ENCODE data around the gene ID3.

ID3 gene

DNA sequence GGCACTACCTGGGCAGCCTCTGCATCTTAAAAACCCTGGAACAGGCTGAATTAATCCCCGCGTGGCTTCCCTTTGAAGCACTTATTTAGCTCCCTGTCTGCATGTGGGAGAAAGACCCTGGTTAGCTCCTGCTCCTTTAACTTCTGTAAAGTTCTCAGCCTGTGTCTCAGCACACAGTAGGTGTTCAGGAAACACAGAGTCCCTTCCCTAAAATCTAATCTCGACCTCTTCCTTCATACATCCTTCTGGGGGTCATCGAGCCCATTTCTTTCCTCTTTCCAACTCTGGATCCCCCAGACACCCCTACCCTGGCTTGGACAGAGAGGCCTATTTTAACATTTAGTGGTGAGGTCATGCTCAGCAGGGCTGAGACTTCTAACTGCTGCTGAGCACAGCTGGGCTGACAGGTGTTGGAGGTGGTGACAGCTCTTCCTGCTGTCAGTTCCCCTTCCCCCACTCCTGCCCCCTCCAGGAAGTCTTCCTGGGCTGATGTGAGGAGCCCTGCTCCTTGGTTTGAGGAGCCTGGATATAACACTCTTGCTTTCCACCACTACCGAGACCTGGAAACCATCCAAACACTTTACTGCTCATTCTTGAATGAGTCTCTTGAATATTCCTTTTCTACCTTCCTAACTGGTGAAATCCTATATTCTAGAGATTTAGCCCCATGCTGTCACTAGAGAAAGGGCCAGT is 33.6 kb downstream of the ID3 start:
- DNase-seq (ENCODE audit: low spot score): no peak

DNA sequence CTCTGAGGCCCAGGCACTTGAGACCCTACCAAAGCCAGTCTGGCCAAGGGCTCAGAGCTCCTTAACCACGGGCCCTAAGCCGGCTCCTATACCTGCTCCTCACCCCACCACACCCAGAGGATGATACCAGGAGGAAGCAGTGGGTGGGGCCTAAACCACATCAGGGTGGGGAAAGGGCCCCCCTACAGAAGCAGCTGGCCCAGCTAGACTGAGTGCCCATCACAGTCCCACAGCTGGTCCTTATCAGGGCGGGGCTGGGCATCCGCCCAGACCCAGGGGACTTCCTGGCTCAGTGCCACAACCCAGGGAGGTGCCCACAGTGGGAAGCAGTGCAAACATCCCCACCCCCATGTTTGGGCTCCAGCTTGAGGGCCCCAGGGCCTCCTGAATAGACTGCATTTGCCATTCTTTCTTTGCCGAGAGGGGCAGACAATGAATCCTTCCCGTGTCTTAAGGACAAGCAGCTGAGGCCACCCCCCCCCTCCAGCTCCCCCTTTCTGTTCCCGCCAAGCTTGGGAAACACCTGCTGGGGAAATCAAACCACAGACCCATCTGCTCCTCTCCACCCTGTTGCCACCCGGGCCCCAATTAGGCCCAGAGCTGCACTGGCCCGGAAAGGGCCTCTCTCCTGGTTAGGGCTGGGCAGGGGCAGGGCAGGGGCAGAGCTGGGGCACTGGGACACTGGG is 34.4 kb downstream of the ID3 start:
- peak; percentile 15 for DNase-seq (ENCODE audit: low spot score)

DNA sequence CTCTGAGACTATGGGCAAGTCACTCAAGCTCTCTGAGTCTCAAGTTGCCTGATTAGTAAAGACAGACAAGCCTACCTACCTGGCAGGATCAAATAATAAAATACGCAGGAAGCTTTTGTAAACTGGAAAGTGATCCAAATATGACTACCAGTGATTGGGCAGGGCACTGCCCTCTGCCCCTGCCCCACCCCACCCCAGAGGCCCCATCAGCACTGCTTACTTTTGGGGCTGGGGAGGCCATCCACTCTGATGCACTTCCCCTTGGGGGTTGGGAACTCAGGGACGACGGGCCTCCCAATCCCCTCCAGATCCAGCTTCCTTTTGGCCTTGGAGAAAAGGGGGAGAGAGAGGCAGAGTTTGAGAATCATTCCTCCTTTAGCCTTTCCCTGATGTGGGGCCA is 35.1 kb downstream of the ID3 start:
- DNase-seq (ENCODE audit: low spot score): no peak

DNA sequence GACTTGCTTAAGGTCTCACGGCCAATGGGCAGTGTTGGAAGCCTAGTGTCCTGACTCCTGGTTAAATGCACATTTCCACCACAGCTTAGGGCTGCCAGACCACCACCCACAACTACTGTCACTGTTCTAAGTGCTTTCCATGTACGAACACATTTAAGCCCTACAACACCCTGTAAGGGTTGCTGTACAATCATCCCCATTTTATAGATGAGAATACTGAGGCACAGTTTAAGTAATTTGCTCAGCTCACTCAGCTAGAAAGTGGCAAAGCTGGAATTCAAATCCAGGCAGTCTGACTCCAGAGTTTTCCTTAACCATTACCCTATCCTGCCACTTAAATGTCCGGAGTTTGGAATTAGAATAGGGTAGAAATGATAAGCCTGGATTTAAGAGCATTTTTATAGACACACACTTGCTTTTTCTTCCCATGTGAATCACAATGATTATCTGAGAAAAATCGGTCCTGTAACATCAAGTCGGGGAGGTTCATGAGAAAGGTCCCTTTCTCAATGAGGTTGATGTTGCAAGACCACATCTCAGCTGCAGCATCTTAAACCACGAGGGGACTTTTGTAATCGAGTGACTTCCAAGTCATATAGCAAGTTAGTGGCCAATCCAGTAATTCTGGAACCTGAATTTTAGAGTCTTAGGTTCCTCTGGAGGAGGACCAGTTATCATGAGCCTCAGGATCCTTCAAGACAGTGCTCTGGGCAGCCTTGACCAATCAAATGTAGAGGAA is 36.9 kb downstream of the ID3 start:
- peak; percentile 62 for DNase-seq (ENCODE audit: low spot score)

DNA sequence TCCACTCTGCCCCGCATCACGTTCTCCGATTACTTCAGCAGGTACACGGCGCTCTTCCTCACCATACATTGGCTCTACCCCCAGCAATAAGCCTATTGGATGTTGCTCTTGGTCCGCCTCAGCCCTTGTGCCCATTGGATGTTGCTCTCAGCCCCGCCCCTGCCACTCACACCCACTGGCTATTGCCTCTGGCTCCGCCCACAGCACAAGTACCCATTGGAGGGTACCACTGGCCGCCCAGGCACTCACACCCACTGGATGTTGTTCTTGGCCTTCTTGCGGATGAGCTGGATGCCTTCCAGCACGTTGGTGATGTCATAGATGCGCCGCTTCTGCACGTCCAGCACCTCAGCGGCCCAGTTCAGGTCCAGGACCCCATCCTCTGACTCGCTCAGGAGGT is 37.7 kb downstream of the ID3 start:
- DNase-seq (ENCODE audit: low spot score): no peak

DNA sequence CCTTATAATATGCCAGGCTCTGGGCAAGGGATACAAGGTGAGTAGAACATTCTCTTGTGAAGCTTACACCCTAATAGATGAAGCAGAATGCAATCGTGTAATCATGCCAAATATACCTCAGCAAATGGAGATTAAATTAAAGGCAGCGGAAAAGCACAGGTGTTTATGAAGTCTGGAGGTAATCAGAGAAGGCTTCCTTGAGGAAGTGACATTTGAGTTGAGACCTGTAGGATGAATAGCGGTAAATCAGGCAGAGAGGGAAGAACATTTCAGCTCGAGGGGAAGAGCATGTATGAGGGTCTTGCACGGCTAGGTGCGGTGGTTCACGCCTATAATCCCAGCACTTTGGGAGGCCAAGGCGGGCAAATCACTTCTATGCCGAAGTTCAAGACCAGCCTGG is 41.7 kb downstream of the ID3 start:
- no peak for DNase-seq (ENCODE audit: low spot score)

DNA sequence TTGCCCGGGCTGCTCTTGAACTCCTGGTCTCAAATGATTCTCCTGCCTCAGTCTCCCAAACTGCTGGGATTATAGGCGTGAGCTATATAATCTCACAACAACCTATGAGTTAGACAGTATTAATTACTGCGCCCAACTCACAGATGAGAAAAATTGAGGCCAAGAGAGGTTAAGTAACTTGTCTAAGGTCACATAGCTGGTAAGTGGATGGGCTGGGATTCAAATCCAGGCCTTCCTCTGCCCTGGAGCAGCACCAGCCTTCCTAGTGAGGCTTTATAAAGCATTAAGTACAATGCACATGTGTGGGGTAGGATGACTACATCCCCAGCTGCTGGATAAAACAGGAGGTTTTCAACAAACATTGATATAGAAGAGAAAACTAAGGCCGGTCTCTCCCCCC is 43.4 kb downstream of the ID3 start:
- DNase-seq (ENCODE audit: low spot score): no peak

DNA sequence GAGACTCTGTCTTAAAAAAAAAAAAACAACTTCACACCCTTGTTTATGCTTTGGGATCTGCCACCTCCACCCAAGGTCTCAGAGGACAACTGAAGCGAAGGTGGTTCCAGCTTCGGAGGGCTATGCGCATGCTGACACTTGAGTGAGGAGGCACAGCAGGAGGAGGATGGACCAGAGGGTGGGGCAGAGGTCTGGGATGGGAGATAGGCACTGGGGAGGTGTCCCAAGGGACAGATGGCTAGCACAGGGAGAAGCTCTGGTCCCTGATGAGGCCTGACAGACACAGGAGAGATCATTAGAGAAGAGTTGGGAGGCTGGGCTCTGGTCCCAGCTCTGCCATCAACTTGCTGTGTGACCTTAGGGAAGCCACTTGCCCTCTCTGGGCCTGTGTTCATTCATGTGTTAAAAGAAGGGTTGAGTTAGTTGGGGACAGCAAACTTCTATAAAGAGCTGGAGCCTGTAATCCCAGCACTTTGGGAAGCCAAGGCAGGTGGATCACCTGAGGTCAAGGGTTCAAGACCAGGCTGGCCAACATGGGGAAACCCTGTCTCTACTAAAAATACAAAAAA is 45.1 kb downstream of the ID3 start:
- DNase-seq (ENCODE audit: low spot score): no peak

DNA sequence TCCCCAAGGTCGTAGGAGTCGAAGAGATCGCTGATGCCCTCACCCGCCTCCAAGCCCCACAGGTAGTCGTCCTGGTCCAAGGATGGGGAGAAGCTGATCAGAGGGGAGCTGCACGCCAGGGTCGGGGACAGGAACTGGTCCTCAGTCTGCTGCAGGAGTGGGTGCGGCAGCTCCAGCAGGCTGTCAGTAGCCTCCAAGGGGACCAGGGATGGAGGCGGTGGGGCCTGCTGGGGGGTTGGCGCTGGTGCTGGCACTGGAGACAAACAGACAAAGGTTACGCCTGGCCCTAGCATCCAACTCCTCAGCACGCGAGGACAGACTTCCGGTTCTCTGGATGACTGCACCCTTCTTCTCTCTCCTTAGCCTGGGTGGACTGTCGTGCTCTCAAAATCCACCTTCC is 49.4 kb downstream of the ID3 start:
- DNase-seq (ENCODE audit: low spot score): no peak
